ENCODE results near the gene HOXD3.

Gene HOXD3

DNA sequence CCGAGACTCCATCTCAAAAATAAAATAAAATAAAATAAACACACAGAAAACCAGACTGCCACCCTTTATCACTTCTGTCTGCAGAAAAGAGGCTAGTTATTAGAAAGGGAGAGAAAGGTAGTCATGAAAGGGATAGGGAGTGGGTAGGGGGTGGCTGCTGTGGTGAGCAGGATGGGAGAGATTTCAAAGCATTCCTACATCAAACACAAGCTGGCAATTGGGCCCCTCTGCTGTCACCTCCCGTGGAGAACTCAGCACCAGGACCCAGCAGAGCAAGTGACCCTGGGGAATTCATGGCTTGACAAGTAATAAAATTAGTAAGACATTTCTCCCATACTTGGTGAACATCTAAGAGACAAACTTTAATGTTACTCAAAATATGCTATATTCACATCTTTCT lies 27.6 kb downstream of the HOXD3 start:
- DNase-seq, result no peak

DNA sequence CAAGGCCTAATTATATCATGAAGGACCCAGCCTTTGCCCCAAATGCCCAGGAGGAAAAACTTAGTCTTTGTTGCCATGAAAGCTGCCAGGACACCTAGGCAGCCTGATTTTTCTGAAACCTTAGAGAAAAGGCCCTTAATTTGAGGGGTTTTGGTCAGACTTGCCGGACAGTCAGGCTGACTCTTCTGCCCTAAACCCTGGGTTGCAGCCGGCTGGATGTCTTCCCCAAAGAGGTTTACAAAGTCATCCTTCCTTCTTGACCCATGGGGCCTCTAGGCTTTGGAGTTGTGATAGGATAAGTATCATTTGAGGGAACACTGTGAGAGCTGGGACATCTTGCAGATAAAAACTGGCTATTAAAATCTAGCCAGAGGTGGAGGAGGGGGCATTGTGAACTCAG lies 28.9 kb downstream of the HOXD3 start:
- DNase-seq, result no peak

GRCh38 chr2:176187200-176187898 lies 30.2 kb downstream of the HOXD3 start:
- DNase-seq, result no peak

DNA sequence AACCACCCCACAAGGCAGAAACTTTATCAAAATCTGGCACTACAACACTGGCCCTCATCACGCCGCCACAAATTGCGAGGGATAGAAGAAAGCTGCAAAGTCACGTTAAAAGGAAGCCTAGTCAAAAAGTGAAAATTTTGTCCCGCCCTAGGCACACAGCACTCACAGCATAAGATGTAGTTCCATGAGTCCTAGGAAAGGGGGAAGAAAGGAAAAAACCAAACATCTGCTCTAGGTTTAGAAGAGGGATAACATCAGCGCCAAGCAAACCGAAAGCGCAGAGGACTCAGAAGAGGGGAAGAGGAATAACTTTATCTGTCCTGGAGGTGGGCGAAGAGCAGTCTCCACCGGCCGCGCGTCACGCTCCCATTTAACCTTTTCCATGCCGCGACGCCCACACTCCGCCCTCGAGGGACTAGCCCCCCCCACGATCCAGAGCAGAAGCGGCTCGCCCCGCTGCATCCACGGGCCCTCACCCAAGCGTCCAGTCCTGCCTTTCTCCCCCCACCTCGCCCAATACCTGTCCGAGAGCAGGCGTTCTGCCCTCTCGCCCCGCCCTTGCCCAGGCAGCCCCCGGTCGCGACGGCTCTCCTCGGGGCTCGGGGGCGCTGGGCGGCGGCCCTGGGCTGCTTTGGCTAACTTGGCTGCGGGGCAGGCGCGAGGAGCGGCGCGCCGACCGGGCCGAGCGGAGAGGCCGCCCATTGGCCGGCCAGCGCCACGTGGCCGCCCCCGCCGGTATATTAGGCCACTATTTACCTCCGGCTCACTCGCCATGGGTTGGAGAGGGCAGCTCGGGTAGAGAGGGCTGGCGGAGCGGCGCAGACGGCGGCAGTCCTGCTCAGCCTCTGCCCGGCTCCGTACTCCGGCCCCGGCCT lies 31.0 kb downstream of the HOXD3 start, which contains the start of gene HOXD1:
HOXD1 (plus strand) TSS at position 770 of the 875 bp plus-strand sequence. CDS start 134 bp downstream, outside the sequence.
- DNase-seq, result no peak

DNA sequence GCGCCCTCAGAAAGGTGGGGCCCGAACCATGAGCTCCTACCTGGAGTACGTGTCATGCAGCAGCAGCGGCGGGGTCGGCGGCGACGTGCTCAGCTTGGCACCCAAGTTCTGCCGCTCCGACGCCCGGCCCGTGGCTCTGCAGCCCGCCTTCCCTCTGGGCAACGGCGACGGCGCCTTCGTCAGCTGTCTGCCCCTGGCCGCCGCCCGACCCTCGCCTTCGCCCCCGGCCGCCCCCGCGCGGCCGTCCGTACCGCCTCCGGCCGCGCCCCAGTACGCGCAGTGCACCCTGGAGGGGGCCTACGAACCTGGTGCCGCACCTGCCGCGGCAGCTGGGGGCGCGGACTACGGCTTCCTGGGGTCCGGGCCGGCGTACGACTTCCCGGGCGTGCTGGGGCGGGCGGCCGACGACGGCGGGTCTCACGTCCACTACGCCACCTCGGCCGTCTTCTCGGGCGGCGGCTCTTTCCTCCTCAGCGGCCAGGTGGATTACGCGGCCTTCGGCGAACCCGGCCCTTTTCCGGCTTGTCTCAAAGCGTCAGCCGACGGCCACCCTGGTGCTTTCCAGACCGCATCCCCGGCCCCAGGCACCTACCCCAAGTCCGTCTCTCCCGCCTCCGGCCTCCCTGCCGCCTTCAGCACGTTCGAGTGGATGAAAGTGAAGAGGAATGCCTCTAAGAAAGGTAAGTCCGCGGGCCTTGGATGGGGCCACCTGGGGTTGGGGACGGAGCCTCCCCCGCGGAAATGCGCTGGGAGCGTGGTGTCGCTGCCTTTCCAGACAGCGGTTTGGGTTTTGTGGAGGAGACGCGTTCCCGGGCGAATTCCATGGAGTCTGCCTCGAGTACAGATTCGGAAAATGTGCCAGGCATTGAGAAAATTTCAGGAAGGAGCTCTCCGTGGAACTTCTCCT lies 31.9 kb downstream of the HOXD3 start:
- DNase-seq, result no peak

DNA sequence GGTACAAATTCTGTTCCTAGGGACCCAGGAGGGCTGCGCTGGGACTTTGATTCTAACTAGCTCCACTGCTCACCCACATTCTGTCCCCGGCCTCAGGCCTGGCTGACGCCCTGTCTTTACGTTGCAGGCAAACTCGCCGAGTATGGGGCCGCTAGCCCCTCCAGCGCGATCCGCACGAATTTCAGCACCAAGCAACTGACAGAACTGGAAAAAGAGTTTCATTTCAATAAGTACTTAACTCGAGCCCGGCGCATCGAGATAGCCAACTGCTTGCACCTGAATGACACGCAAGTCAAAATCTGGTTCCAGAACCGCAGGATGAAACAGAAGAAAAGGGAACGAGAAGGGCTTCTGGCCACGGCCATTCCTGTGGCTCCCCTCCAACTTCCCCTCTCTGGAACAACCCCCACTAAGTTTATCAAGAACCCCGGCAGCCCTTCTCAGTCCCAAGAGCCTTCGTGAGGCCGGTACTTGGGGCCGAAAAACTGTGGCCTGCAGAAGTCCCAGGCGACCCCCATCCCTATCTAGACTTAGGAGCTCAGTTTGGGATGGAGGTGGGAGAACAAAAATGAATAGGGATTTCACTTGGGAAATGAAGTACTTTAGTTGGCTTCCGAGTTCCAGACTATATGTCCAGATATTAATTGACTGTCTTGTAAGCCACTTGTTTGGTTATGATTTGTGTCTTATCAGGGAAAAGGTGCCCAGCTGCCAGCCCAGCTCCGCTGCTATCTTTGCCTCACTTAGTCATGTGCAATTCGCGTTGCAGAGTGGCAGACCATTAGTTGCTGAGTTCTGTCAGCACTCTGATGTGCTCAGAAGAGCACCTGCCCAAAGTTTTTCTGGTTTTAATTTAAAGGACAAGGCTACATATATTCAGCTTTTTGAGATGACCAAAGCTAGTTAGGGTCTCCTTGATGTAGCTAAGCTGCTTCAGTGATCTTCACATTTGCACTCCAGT lies 32.9 kb downstream of the HOXD3 start:
- no peak for DNase-seq

DNA sequence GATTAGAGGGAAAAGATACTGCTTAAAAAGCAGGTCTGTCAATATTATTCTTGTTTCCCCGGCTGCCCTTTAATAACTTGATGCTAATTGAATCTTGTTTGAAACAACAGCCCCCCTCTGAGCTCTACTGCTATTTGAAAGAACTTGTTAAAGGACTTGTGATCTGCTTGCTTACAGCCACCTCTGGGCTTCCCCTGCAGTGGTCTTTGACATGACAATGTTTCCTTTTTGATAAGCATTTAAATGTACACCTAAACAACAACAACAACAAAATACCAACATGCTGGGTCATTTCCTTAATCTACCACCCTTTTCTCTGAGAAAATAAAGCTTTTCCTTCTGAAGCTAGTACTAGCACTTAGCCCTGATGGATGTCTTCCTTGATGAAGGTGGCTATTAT lies 35.2 kb downstream of the HOXD3 start:
- no peak for DNase-seq

DNA sequence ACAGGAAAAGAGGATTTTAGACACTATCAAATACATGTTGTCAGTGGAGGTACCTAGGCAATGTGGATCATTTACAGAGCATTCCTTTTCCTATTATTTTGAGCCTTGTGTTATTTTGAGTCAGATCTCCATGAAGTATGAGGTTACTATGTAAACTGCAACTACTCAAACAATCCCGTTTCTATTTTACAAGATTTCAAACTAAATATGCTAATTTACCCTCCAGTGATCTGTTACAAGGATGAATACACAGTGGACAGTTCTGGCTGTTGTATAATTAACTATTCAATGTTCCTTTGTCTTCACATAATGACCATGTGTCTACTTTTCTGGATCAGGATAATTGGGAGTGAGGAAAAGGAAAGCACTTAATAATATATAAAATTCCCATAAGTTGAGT lies 35.9 kb downstream of the HOXD3 start:
- no peak for DNase-seq

DNA sequence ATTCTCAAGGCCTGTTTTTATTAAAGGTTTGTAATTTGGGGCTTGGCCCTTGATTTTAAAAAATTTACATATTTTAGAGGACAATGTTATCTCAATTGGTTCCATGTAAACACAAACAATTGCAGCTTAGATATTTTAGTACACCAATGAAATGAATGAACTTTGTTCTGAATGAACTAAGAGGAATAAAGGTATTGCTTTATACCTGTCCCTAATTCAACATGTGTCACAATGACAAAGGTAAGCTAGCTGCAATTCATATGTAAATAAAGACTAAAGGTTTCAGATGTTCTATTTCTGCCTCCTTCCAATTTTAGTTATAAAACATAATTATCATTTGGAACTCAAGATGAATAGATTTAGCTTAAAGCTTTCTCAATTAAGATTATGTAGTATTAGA lies 42.8 kb downstream of the HOXD3 start:
- no peak for DNase-seq

DNA sequence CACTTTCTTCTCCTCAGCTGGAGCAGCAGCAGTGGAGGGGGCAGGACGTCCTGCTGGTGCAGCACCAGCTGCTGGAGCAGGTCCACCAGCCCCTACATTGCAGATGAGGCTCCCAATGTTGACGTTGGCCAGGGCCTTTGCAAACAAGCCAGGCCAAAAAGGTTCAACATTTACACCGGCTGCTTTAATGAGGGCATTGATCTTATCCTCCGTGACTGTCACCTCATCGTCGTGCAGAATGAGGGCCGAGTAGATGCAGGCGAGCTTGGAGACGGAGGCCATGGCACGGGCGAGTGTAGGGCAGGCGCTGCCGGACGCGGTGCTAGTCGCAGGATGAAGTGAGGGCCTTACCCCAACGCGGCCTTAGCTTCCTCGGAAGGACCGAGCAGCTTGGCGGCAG lies 43.9 kb downstream of the HOXD3 start:
- DNase-seq, result no peak

DNA sequence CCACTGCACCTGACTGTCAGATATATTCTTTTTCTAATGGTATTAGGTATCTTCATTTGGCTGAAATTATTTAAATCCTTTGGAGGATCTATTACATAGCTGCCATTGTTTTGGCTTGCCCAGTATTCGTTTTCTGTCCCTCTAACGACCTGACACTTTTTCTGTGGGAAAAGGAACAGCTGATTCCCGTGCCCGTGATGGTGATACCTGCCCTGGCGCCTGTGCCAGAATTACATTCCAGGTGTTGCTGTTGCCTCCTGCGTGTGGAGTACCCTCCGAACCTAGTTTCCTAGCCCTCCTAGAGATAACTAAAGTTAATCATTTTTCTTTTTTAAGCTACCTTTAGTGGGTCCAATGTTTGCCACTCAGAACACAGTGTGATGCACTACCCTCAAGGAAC lies 45.4 kb downstream of the HOXD3 start:
- DNase-seq, result no peak

DNA sequence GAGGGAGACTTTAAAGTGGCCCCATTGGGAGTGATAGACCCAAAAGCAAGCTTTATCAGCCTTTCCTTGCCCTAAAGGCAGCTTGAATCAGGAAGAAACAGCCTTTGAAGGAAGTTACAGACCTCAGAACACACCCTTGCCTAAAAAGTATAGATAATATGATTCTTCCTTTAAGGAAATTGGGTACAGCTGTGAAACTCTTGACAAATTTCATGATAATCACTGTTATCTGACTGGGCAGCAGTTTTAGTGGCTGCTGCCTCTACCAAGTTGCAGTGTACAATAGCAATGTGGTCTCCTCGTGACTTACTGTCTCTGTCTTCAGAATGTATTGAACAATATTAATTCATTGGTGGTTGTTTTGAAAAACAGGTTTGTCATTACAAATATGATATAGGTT lies 48.0 kb downstream of the HOXD3 start:
- no peak for DNase-seq

DNA sequence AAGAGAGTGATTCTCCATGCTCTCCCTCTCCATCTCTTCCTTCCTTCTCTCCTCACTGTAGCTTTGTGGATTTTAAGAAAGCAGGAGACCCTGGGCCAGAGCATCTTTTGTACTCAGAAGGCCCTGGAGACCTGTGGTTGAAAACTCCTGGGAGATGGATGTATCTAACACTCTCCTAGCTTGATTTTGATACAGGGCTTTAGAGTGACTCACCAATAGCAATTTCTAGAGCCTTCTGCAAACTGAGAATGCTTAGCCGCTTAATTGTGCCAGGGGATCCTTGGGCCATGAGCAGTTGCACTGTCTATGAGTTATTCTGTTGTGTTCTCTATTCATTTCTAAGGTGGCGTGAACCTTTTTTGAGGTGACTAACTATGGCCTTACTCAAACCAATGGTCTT lies 49.0 kb downstream of the HOXD3 start:
- no peak for DNase-seq

GRCh38 chr2:176206682-176207081 lies 49.6 kb downstream of the HOXD3 start:
- no peak for DNase-seq

- no peak for DNase-seq
These were observed 54.0 kb downstream of the HOXD3 start for GRCh38 chr2:176211110-176211509.

GRCh38 chr2:176212276-176212675 lies 55.2 kb downstream of the HOXD3 start:
- DNase-seq, result no peak

DNA sequence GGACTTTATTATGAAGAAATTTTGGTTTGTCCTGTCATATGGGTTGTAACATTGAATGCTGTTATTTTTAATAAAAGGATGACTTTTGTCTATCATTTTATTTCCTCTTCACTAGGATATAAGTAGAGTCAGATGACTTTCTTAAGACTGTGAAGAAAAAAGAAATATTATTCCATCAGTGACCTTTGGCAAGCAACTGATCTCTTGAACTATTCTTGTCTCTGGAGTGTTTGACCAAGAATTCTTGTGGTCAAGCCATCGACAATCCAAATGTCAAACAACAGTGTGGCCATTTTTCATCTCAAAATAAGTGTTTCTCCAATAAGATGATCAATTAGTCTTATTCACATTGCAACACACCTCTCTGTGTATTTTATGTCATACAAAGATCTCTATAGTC lies 56.3 kb downstream of the HOXD3 start:
- DNase-seq, result no peak

All from NCI-H1436 treated with DMSO at 0.1 percent for 48 hours (cell line).